ENCODE results near the gene ACBD4. TPM values are rescaled to one million over a fixed set of nuclear protein-coding genes. Genes with fewer than 3 reads are reported as not detected.

ACBD4 gene
- total RNA-seq, 2 experiments from 2014 or later: 24.8 to 26.3 TPM

DNA sequence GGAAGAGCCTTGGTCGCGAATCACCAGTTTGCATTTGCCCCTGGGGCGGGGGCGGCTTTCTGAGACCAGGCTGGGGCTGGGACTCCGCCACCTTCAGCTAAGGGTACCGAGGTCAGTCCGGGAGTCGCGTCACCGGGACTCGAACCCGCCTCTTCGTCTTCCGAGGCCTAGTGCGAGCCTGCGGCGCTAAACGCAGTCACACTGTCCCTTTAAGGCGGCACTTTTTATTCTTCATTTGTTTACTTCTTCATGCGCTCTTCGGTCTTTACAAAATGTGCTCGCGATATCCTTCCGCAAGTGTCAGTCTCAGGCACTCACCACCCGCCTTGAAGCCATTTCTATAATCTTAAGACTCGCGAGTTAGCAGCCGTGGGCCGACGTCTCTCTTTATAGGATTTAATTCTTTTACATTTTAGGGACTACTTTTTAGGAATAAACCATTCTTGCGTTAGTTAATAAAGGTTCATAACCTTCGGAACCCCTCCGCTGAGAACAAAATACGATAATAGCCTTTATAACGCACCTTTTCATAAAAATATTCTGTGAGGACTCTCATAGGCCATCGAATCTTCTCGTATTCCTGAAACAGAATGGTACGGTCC is 12.2 kb downstream of the ACBD4 start:
- ATAC-seq (ENCODE audit: poor library complexity) (peak; percentile 31), DNase-seq (peak; percentile 56 to 94 (median 70))
- intact Hi-C loops (cut with DNase I, micrococcal nuclease): loop anchor here (1.0 to 5.0 kb wide), 7 partner anchors 12 to 170 kb away; partner anchors contain the start of genes ACBD4 (in 2 of the 2), HEXIM2 (in 2 of the 2), DCAKD (in 1 of the 2) and MAP3K14 (in 1 of the 2)
- ChIA-PET POLR2A (interaction anchor here (0.6 to 10.9 kb wide), 28 partner anchors 9 to 1045 kb away, joined by 3 to 630 read pairs (median 9); partner anchors contain the start of genes ACBD4, DCAKD, FMNL1 and HEXIM2), CTCF (interaction anchor here (1.8 to 6.4 kb wide), 7 partner anchors 11 to 78 kb away, joined by 5 to 168 read pairs (median 31); partner anchors contain the start of genes ACBD4 and HEXIM2)
- H3K4me1 ChIP-seq (ENCODE audit: insufficient read depth, low read length): peaks cover 70% of the 10 kb centered on the region
- Mint-ChIP-seq H3K36me3 (ENCODE audit: low read depth) (peaks cover 29% of the 10 kb centered on the region), H3K4me1 (ENCODE audit: low read depth) (peaks cover 70% of the 10 kb centered on the region), H3K27me3 (peaks cover 8% of the 10 kb centered on the region), H3K4me3 (peak overlapping the region; percentile 94), H3K27ac (peak overlapping the region; percentile 99), H3K9me3 (no peaks in the 10 kb centered on the region)
- H3K9me3 ChIP-seq (ENCODE audit: control insufficient read depth in 1 of 2, insufficient read depth in 1 of 2, low read length in 2 of 2): no peaks in the 10 kb centered on the region
- peaks cover 3% of the 10 kb centered on the region for H3K36me3 ChIP-seq (ENCODE audit: insufficient read depth, low read length)
- TF ChIP-seq, protein P1, sequence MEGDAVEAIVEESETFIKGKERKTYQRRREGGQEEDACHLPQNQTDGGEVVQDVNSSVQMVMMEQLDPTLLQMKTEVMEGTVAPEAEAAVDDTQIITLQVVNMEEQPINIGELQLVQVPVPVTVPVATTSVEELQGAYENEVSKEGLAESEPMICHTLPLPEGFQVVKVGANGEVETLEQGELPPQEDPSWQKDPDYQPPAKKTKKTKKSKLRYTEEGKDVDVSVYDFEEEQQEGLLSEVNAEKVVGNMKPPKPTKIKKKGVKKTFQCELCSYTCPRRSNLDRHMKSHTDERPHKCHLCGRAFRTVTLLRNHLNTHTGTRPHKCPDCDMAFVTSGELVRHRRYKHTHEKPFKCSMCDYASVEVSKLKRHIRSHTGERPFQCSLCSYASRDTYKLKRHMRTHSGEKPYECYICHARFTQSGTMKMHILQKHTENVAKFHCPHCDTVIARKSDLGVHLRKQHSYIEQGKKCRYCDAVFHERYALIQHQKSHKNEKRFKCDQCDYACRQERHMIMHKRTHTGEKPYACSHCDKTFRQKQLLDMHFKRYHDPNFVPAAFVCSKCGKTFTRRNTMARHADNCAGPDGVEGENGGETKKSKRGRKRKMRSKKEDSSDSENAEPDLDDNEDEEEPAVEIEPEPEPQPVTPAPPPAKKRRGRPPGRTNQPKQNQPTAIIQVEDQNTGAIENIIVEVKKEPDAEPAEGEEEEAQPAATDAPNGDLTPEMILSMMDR (IDR thresholded peaks at IDR 0.05): no peak
- H3K27me3 ChIP-seq (ENCODE audit: control insufficient read depth in 1 of 2, insufficient read depth in 2 of 2, low read length in 2 of 2): no peaks in the 10 kb centered on the region
- H3K27ac ChIP-seq (ENCODE audit: low read depth in 1 of 2, low read length in 2 of 2): peak overlapping the region; percentile 93 to 97
- H3K4me3 ChIP-seq (ENCODE audit: low read length): peak overlapping the region; percentile 94

DNA sequence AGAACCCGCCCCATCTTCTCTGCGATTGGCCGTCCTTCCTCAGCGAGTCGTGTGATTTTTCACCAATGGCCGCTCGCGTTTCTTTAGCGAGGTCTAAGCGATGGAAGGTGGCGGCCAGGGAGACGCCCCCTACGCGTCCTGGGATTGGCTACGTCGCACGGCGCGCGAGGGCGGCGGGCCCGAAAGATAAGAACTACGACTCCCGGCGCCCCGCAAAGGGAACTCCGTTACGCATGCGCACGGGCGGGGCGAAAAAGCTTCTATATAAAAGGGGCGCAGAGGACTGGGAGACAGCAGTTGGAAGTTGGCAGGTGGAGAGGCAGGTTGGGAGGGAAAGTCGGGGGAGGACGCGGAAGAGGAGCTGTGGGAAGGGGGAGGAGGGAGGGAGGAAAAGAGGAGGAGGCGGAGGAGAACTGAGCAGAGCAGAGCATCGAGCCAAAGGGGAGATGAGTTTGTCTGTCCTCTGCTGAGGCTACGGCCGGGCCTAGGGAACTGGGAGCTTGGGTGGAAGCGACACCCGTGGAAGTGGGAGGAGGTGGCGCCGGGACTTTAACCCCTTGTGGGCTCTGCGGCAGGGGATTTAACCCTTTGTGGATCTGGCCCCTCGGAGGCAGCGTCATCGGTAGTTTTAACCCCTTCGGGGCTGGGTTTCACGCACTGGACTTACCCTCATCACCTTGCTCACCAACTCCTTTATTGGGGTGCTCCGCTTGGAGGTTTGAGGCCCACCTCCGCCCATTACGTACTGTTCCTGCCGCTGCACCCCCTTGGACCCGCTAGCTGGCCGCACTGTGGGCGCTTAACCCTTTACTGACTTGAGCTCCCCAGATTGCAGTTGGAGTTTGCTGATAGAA is 12.9 kb downstream of the ACBD4 start, which contains the start of gene HEXIM1:
Gene HEXIM1, plus strand, starts transcription at position 293 of the 854 bp plus-strand sequence. CDS start 716 bp downstream, outside the sequence.
- intact Hi-C loops (cut with DNase I, micrococcal nuclease): loop anchor here (1.0 to 5.0 kb wide), 8 partner anchors 10 to 169 kb away; partner anchors contain the start of genes ACBD4 (in 2 of the 2), HEXIM2 (in 2 of the 2), DCAKD (in 1 of the 2) and MAP3K14 (in 1 of the 2)
- TF ChIP-seq, protein P1 (IDR thresholded peaks at IDR 0.05): no peak
- Mint-ChIP-seq H3K9me3 (no peaks in the 10 kb centered on the region), H3K4me3 (peak within 1 kb of the TSS; percentile 94), H3K27me3 (peaks cover 8% of the 10 kb centered on the region), H3K4me1 (ENCODE audit: low read depth) (peaks cover 69% of the 10 kb centered on the region), H3K36me3 (ENCODE audit: low read depth) (peaks cover 29% of the 10 kb centered on the region), H3K27ac (peak within 1 kb of the TSS; percentile 99)
- CTCF ChIA-PET: interaction anchor here (0.7 to 6.4 kb wide), 14 partner anchors 9 to 169 kb away, joined by 3 to 168 read pairs (median 8); partner anchors contain the start of genes ACBD4, HEXIM2 and MAP3K14
- peak within 1 kb of the TSS; percentile 94 for H3K4me3 ChIP-seq (ENCODE audit: low read length)
- peak; percentile 98 to 100 (median 99) for DNase-seq
- peak within 1 kb of the TSS; percentile 93 to 97 for H3K27ac ChIP-seq (ENCODE audit: low read depth in 1 of 2, low read length in 2 of 2)
- H3K4me1 ChIP-seq (ENCODE audit: insufficient read depth, low read length): peaks cover 71% of the 10 kb centered on the region
- POLR2A ChIA-PET: interaction anchor here (0.6 to 10.9 kb wide), 31 partner anchors 9 to 1045 kb away, joined by 3 to 630 read pairs (median 9); partner anchors contain the start of genes ACBD4, DCAKD, EFTUD2 and FMNL1
- no peaks in the 10 kb centered on the region for H3K9me3 ChIP-seq (ENCODE audit: control insufficient read depth in 1 of 2, insufficient read depth in 1 of 2, low read length in 2 of 2)
- H3K36me3 ChIP-seq (ENCODE audit: insufficient read depth, low read length): peaks cover 3% of the 10 kb centered on the region
- no peaks in the 10 kb centered on the region for H3K27me3 ChIP-seq (ENCODE audit: control insufficient read depth in 1 of 2, insufficient read depth in 2 of 2, low read length in 2 of 2)
- ATAC-seq (ENCODE audit: poor library complexity): peak; percentile 78

All from CD4-positive, alpha-beta T cell (primary cell).